Muscle of leg (tissue), 11 donors: ENCODE results near the gene FUS. TPM values are rescaled to one million over a fixed set of nuclear protein-coding genes. Genes with fewer than 3 reads are reported as not detected.

Source experiments
- DNase-seq: peaks from one replicate; pipeline ENCODE4 v3.0.0; 2013
- H3K27ac ChIP-seq: one replicate; pipeline ENCODE4 v1.5.1; 2013; ENCODE audit warnings: mild to moderate bottlenecking, low read length, control low read depth
- H3K27me3 ChIP-seq: one replicate; pipeline ENCODE4 v1.6.1; 2013; ENCODE audit warnings: low read length; ENCODE audit not compliant: control insufficient read depth, insufficient read depth
- H3K36me3 ChIP-seq: one replicate; pipeline ENCODE4 v1.6.1; 2013; ENCODE audit warnings: low read length; ENCODE audit not compliant: control insufficient read depth, insufficient read depth
- H3K4me1 ChIP-seq: one replicate; pipeline ENCODE4 v1.6.1; 2013; ENCODE audit warnings: low read length; ENCODE audit not compliant: control insufficient read depth, insufficient read depth
- H3K4me3 ChIP-seq: one replicate; pipeline ENCODE4 v1.5.1; 2013; ENCODE audit warnings: low read length, control low read depth
- H3K9me3 ChIP-seq: replicated peaks from 2 replicates; pipeline ENCODE4 v1.6.1; 2013; ENCODE audit warnings: low read depth, low read length; ENCODE audit not compliant: control insufficient read depth
- WGBS: methylation state at CpG from one replicate; pipeline ENCODE4 v1.1.5; 2013; ENCODE audit warnings: missing lambda C conversion rate; ENCODE audit not compliant: insufficient coverage; 5-methylcytosine and 5-hydroxymethylcytosine counted together
- polyA plus RNA-seq, 8 donors: library from polyadenylated mRNA; unstranded; fragments of 120-200 nt; gene quantifications; one replicate each; pipeline versions ENCODE4 v1.2.1 to v1.2.3, GENCODE V29; 2013; ENCODE audit warnings: inconsistent platforms in 1 of 8, low replicate concordance in 1 of 8; ENCODE audit not compliant: insufficient read length in 8 of 8, insufficient read depth in 1 of 8
- total RNA-seq: library from RNA; stranded (reverse); fragments of 120-200 nt; gene quantifications from one replicate; pipeline ENCODE4 v1.2.4, GENCODE V29; 2013

FUS gene
- total and polyA plus RNA-seq, 9 donors: 35.6 to 585 (median 465) TPM

DNA sequence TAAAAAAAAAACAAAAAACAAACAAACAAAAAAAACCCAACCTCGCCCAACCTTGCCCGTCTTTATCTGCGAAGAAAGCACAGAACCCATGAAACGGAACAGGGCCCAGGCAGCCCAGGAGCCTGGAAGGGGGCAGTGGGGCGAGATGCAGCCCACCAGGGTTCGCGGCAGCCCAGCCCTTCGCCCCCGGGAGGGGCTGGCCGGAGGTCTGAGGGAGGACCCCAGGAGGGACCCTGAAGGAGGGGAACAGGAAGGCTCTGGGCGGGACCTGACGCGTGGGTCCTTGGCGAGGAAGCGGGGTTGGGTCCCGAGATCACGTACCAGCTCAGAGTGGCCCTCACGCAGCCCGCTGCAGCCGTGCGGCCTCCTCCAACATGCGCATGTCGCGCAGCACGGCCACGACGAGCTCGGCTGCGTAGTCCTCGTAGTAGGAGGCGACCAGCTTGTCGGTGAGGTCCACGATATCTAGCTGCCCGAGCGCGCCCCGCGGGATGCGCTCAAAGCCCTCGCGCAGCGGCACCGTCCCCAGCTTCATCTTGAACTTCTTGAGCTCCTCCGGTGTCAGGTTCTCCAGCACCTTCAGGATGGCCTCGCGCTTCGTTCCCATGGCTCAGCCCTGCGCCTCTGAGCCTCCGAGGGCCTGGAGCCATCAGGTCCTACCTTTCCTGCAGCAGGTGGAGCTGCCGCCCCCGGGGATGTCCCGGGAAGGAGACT, 36.6 kb downstream of the FUS start, which contains the start of gene PYDC1:
Gene PYDC1 (minus strand): TSS at position 714 of the 714 bp plus-strand sequence. CDS start 107 bp downstream, at position 607.
- Histone ChIP-seq H3K4me1 (peaks cover 30% of the 10 kb centered on the region), H3K4me3 (peak within 1 kb of the TSS; percentile 65), H3K27ac (peak within 1 kb of the TSS; percentile 42), H3K27me3 (peaks cover 50% of the 10 kb centered on the region), H3K9me3 (no peaks in the 10 kb centered on the region), H3K36me3 (peaks cover 23% of the 10 kb centered on the region)
- WGBS: 11% methylated on average over 49 of the region's 52 CpGs
- DNase-seq: no peak

DNA sequence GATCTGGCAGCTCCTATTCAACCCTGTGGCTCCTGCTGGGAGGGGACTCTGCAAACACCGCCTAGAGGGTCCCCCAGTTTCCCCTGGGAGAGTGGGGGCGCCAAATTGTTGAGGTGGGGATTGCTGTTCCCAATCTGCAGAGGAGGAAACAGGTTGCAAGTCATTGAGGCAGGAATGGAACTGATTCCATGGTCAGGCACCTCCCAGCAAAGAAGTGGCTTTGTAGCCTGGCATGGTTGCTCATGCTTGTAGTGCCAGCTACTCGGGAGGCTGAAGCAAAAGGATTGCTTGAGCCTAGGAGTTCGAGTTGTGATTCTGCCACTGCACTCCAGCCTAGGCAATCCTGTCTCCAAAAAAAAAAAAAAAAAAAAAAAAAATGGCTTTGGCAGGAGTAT, 37.2 kb downstream of the FUS start:
- Histone ChIP-seq H3K27ac (no peak overlapping the region), H3K36me3 (peaks cover 23% of the 10 kb centered on the region), H3K9me3 (no peaks in the 10 kb centered on the region), H3K4me3 (no peak overlapping the region), H3K4me1 (peaks cover 30% of the 10 kb centered on the region), H3K27me3 (peaks cover 50% of the 10 kb centered on the region)
- WGBS: 30% methylated on average over 2 of the region's 4 CpGs
- no peak for DNase-seq

DNA sequence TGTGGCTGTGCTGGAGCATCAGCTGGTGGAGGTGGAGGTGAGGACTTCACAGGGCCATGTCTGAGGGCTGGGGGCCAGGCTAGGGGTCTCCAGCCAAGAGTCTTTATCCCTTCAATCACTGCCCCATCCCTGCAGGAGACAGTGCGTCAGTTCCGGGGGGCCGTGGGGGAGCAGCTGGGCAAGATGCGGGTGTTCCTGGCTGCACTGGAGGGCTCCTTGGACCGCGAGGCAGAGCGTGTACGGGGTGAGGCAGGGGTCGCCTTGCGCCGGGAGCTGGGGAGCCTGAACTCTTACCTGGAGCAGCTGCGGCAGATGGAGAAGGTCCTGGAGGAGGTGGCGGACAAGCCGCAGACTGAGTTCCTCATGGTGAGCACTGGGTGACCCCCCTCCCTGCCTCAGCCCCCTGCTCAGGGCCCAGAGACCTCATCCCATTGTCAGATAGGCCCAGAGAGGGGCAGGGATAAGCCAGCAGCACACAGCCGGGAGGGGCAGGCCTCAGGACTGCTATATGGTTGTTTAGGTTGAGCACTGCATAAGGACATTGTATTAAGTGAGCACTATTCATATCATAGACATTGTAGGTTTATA, 39.3 kb downstream of the FUS start:
- 89% methylated on average over 7 of the region's 15 CpGs for WGBS
- no peak for DNase-seq
- no peak overlapping the region for H3K4me3 ChIP-seq
- no peaks in the 10 kb centered on the region for H3K9me3 ChIP-seq
- peaks cover 20% of the 10 kb centered on the region for H3K4me1 ChIP-seq
- H3K27me3 ChIP-seq: peaks cover 42% of the 10 kb centered on the region
- no peak overlapping the region for H3K27ac ChIP-seq
- peaks cover 35% of the 10 kb centered on the region for H3K36me3 ChIP-seq

DNA sequence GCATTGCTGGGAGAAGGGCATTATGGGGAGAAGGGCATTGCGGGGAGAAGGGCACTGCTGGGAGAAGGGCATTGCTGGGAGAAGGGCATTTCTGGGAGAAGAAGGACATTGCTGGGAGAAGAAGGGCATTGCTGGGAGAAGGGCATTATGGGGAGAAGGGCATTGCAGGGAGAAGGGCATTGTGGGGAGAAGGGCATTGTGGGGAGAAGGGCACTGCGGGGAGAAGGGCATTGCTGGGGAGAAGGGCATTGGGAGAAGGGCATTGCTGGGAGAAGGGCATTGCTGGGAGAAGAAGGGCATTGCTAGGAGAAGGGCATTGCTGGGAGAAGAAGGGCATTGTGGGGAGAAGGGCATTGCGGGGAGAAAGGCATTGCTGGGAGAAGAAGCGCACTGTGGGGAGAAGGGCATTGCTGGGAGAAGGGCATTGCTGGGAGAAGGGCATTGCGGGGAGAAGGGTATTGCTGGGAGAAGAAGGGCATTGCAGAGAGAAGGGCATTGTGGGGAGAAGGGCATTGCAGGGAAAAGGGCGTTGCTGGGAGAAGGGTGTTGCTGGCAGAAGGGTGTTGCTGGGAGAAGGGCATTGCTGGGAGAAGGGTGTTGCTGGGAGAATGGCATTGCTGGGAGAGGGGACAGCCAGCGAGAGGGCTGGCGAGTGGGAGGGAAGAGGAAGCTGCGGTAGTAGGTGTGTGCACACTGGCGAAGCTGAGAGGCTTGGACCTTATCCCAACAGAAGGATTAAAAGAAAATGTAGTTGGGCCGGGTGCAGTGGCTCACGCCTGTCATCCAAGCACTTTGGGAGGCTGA, 41.6 kb downstream of the FUS start:
- H3K27me3 ChIP-seq: peaks cover 23% of the 10 kb centered on the region
- no peak for DNase-seq
- no peak overlapping the region for H3K27ac ChIP-seq
- H3K9me3 ChIP-seq: no peaks in the 10 kb centered on the region
- no peak overlapping the region for H3K4me3 ChIP-seq
- WGBS: 79% methylated on average over 11 of the region's 12 CpGs
- H3K4me1 ChIP-seq: peaks cover 6% of the 10 kb centered on the region
- peaks cover 49% of the 10 kb centered on the region for H3K36me3 ChIP-seq

DNA sequence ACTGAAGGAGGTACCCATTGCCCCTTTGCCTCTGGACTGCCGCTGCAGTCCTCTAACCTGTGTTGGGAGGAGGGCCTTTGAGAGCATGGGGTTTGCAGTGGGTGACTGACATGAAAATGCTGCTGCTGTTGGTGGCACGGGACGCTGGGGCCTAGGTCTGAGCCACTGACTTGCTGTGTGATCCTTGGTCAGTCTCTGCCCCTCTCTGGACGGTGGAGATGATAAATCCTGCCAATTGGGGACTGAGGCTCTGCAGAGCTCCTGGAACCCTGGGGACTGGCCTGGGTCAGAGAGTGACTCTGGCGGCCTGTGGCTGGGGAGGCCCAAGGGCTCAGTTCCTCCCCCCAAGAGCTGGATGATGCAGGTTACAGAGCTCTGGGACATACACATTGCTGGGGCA, 43.1 kb downstream of the FUS start:
- H3K4me1 ChIP-seq: no peaks in the 10 kb centered on the region
- no peak for DNase-seq
- 84% methylated on average over 5 of the region's 5 CpGs for WGBS
- H3K9me3 ChIP-seq: no peaks in the 10 kb centered on the region
- H3K27me3 ChIP-seq: peaks cover 9% of the 10 kb centered on the region
- H3K4me3 ChIP-seq: no peak overlapping the region
- H3K27ac ChIP-seq: no peak overlapping the region
- H3K36me3 ChIP-seq: peaks cover 46% of the 10 kb centered on the region

- H3K27ac ChIP-seq: no peak overlapping the region
- peaks cover 2% of the 10 kb centered on the region for H3K27me3 ChIP-seq
- H3K36me3 ChIP-seq: peaks cover 42% of the 10 kb centered on the region
- H3K4me3 ChIP-seq: no peak overlapping the region
- no peaks in the 10 kb centered on the region for H3K9me3 ChIP-seq
- DNase-seq: no peak
- H3K4me1 ChIP-seq: peaks cover 4% of the 10 kb centered on the region
- WGBS: 69% methylated on average over 79 of the region's 80 CpGs
Measured at GRCh38 chr16:31224092-31224955, 44.4 kb downstream of the FUS start.

GRCh38 chr16:31225193-31225592, 45.3 kb downstream of the FUS start:
- WGBS: no CpG with 5 or more reads among the region's 3 CpGs
- no peak for DNase-seq
- peaks cover 40% of the 10 kb centered on the region for H3K36me3 ChIP-seq
- H3K27ac ChIP-seq: no peak overlapping the region
- H3K27me3 ChIP-seq: no peaks in the 10 kb centered on the region
- peaks cover 5% of the 10 kb centered on the region for H3K4me1 ChIP-seq
- H3K4me3 ChIP-seq: no peak overlapping the region
- H3K9me3 ChIP-seq: no peaks in the 10 kb centered on the region

GRCh38 chr16:31228206-31228605, 48.3 kb downstream of the FUS start:
- Histone ChIP-seq H3K9me3 (no peaks in the 10 kb centered on the region), H3K36me3 (peaks cover 30% of the 10 kb centered on the region), H3K4me1 (peaks cover 5% of the 10 kb centered on the region), H3K4me3 (no peak overlapping the region), H3K27ac (no peak overlapping the region), H3K27me3 (no peaks in the 10 kb centered on the region)
- no CpG with 5 or more reads among the region's 4 CpGs for WGBS
- DNase-seq: no peak

- H3K4me3 ChIP-seq: no peak overlapping the region
- peaks cover 2% of the 10 kb centered on the region for H3K9me3 ChIP-seq
- WGBS: 28% methylated on average over 6 of the region's 10 CpGs
- no peaks in the 10 kb centered on the region for H3K27me3 ChIP-seq
- DNase-seq: no peak
- H3K36me3 ChIP-seq: peaks cover 23% of the 10 kb centered on the region
- no peak overlapping the region for H3K27ac ChIP-seq
- peaks cover 5% of the 10 kb centered on the region for H3K4me1 ChIP-seq
Measured at GRCh38 chr16:31229501-31229900, 49.6 kb downstream of the FUS start.
